GM20000 (cell line): ENCODE data around the gene ZNF330.

Experiments
- DNase-seq: peaks from one replicate; pipeline ENCODE4 v3.0.0; 2012; ENCODE audit warnings: low spot score
- CTCF ChIP-seq: IDR thresholded peaks from 2 replicates; pipeline ENCODE4 v1.5.1; 2012; ENCODE audit warnings: mild to moderate bottlenecking, control low read depth; ENCODE audit errors: extremely low read depth, missing control alignments

The ZNF330 gene

GRCh38 chr4:141193516-141194034 is 27.1 kb upstream of the ZNF330 start:
- DNase-seq: no peak
- no peak for TF ChIP-seq CTCF

- no peak for DNase-seq
- TF ChIP-seq CTCF: no peak
Measured at GRCh38 chr4:141195095-141195707, 25.5 kb upstream of the ZNF330 start.

GRCh38 chr4:141196227-141196933 is 24.3 kb upstream of the ZNF330 start:
- TF ChIP-seq CTCF: no peak
- DNase-seq: no peak

GRCh38 chr4:141207961-141208360 is 12.7 kb upstream of the ZNF330 start:
- TF ChIP-seq CTCF: no peak
- DNase-seq: no peak

GRCh38 chr4:141210168-141210567 is 10.5 kb upstream of the ZNF330 start:
- no peak for TF ChIP-seq CTCF
- no peak for DNase-seq

- no peak for DNase-seq
Measured at GRCh38 chr4:141213550-141213991, 7.1 kb upstream of the ZNF330 start.

More at GRCh38 chr4:141213550-141213991, 7.1 kb upstream of the ZNF330 start:
- no peak for TF ChIP-seq CTCF
